OCI-LY3 (cell line): Measurements from ENCODE around the gene DNAH14.

Experiments
- CTCF ChIP-seq: fragments of 200-600, 300-600 bp; sonication (generic); IDR thresholded peaks from 2 replicates; pipeline ENCODE4 v1.5.1; 2014; ENCODE audit warnings: antibody characterized with exemption, low read length, low read depth
- EZH2phosphoT487 ChIP-seq: fragments of 200-600 bp; shearing (Covaris generic); IDR thresholded peaks from 2 replicates; pipeline ENCODE4 v1.6.1; 2018; ENCODE audit warnings: antibody characterized with exemption, mixed run types, low read depth

- TF ChIP-seq CTCF (no peak), EZH2phosphoT487 (no peak)
Observed at GRCh38 chr1:225131869-225132268, 202.4 kb downstream of the DNAH14 start.
